GM23338 (cell line): ENCODE results near the gene ANP32E.

ENCODE experiments used
- CREB1 ChIP-seq: fragments of 250-450 bp; sonication (Bioruptor Pico); IDR thresholded peaks from 2 replicates; pipeline ENCODE4 v1.5.0; 2020; ENCODE audit warnings: low read depth, mild to moderate bottlenecking, moderate library complexity
- CTCF ChIP-seq, 2 experiments: fragments of 200-600 bp in 1 of 2; sonication (generic) in 1 of 2; conservative IDR thresholded peaks; 2 replicates each; pipeline versions ENCODE4 v1.5.1 to v1.6.1; 2016 to 2017; ENCODE audit warnings: antibody characterized with exemption in 2 of 2, low read depth in 2 of 2, mild to moderate bottlenecking in 2 of 2, moderate library complexity in 1 of 2
- EZH2 ChIP-seq: fragments of 200-600 bp; sonication (generic); IDR thresholded peaks from one replicate; pipeline ENCODE4 v1.8.0; 2017; ENCODE audit warnings: antibody characterized with exemption, mild to moderate bottlenecking, low read depth; ENCODE audit not compliant: unreplicated experiment
- EZH2phosphoT487 ChIP-seq: fragments of 200-600 bp; sonication (generic); IDR thresholded peaks from one replicate; pipeline ENCODE4 v1.8.1; 2018; ENCODE audit warnings: antibody characterized with exemption; ENCODE audit not compliant: unreplicated experiment
- JUNB ChIP-seq: IDR thresholded peaks from one replicate; pipeline ENCODE4 v1.6.1; 2016; ENCODE audit warnings: antibody characterized with exemption; ENCODE audit not compliant: unreplicated experiment
- NANOG ChIP-seq: IDR thresholded peaks from 2 replicates; pipeline ENCODE4 v1.6.1; 2016; ENCODE audit warnings: antibody characterized with exemption, borderline replicate concordance
- POLR2AphosphoS5 ChIP-seq: IDR thresholded peaks from 2 replicates; pipeline ENCODE4 v1.6.1; 2016; ENCODE audit warnings: antibody characterized with exemption, low read depth
- REST ChIP-seq: IDR thresholded peaks from one replicate; pipeline ENCODE4 v1.6.1; 2018; ENCODE audit warnings: antibody characterized with exemption; ENCODE audit not compliant: unreplicated experiment
- STAT1 ChIP-seq: IDR thresholded peaks from one replicate; pipeline ENCODE4 v1.6.1; 2016; ENCODE audit warnings: antibody characterized with exemption; ENCODE audit not compliant: unreplicated experiment
- ZNF114 ChIP-seq: fragments of 250-450 bp; sonication (Bioruptor Pico); IDR thresholded peaks from 2 replicates; pipeline ENCODE4 v1.5.0; 2020; ENCODE audit warnings: mild to moderate bottlenecking, moderate library complexity
- ZNF331 ChIP-seq: fragments of 250-450 bp; sonication (Bioruptor Pico); IDR thresholded peaks from 2 replicates; pipeline ENCODE4 v1.5.0; 2020; ENCODE audit warnings: low read depth, mild to moderate bottlenecking, moderate library complexity
- TF ChIP-seq, protein P1 (sequence below): IDR thresholded peaks from 2 replicates; pipeline ENCODE4 v1.6.1; 2016; ENCODE audit warnings: antibody characterized with exemption
- TF ChIP-seq, protein P2 (sequence below): fragments of 250-450 bp; sonication (Bioruptor Pico); IDR thresholded peaks from 2 replicates; pipeline ENCODE4 v1.5.0; 2020; ENCODE audit warnings: mild to moderate bottlenecking, moderate library complexity

DNA sequence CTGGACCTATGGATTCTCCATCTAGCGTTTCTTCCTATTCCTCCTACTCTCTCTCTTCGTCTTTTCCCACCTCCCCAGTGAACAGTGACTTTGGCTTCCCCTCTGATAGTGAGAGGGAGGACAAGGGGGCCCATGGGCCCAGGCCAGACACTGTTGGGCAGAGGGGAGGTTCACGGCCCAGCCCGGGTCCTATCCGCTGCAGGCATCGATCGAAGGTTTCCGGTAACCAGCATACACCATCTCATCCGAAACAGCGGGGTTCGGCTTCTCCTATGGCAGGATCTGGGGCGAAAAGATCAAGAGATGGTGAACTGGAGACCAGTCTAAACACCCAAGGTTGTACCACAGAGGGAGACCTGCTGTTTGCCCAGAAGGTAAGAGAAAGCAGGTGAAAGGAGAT is 47.3 kb upstream of the ANP32E start:
- TF ChIP-seq, protein P1, sequence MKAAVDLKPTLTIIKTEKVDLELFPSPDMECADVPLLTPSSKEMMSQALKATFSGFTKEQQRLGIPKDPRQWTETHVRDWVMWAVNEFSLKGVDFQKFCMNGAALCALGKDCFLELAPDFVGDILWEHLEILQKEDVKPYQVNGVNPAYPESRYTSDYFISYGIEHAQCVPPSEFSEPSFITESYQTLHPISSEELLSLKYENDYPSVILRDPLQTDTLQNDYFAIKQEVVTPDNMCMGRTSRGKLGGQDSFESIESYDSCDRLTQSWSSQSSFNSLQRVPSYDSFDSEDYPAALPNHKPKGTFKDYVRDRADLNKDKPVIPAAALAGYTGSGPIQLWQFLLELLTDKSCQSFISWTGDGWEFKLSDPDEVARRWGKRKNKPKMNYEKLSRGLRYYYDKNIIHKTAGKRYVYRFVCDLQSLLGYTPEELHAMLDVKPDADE, result no peak
- TF ChIP-seq REST (no peak), CTCF (conservative IDR thresholded peaks at IDR 0.05; ENCODE audit: low read depth in 2 of 2) (no peak), JUNB (no peak), STAT1 (no peak), POLR2AphosphoS5 (no peak), EZH2phosphoT487 (no peak), EZH2 (no peak), ZNF331 (CRISPR knock-in tag) (no peak), CREB1 (CRISPR knock-in tag) (no peak), NANOG (no peak), ZNF114 (CRISPR knock-in tag) (no peak)
- TF ChIP-seq, protein P2, sequence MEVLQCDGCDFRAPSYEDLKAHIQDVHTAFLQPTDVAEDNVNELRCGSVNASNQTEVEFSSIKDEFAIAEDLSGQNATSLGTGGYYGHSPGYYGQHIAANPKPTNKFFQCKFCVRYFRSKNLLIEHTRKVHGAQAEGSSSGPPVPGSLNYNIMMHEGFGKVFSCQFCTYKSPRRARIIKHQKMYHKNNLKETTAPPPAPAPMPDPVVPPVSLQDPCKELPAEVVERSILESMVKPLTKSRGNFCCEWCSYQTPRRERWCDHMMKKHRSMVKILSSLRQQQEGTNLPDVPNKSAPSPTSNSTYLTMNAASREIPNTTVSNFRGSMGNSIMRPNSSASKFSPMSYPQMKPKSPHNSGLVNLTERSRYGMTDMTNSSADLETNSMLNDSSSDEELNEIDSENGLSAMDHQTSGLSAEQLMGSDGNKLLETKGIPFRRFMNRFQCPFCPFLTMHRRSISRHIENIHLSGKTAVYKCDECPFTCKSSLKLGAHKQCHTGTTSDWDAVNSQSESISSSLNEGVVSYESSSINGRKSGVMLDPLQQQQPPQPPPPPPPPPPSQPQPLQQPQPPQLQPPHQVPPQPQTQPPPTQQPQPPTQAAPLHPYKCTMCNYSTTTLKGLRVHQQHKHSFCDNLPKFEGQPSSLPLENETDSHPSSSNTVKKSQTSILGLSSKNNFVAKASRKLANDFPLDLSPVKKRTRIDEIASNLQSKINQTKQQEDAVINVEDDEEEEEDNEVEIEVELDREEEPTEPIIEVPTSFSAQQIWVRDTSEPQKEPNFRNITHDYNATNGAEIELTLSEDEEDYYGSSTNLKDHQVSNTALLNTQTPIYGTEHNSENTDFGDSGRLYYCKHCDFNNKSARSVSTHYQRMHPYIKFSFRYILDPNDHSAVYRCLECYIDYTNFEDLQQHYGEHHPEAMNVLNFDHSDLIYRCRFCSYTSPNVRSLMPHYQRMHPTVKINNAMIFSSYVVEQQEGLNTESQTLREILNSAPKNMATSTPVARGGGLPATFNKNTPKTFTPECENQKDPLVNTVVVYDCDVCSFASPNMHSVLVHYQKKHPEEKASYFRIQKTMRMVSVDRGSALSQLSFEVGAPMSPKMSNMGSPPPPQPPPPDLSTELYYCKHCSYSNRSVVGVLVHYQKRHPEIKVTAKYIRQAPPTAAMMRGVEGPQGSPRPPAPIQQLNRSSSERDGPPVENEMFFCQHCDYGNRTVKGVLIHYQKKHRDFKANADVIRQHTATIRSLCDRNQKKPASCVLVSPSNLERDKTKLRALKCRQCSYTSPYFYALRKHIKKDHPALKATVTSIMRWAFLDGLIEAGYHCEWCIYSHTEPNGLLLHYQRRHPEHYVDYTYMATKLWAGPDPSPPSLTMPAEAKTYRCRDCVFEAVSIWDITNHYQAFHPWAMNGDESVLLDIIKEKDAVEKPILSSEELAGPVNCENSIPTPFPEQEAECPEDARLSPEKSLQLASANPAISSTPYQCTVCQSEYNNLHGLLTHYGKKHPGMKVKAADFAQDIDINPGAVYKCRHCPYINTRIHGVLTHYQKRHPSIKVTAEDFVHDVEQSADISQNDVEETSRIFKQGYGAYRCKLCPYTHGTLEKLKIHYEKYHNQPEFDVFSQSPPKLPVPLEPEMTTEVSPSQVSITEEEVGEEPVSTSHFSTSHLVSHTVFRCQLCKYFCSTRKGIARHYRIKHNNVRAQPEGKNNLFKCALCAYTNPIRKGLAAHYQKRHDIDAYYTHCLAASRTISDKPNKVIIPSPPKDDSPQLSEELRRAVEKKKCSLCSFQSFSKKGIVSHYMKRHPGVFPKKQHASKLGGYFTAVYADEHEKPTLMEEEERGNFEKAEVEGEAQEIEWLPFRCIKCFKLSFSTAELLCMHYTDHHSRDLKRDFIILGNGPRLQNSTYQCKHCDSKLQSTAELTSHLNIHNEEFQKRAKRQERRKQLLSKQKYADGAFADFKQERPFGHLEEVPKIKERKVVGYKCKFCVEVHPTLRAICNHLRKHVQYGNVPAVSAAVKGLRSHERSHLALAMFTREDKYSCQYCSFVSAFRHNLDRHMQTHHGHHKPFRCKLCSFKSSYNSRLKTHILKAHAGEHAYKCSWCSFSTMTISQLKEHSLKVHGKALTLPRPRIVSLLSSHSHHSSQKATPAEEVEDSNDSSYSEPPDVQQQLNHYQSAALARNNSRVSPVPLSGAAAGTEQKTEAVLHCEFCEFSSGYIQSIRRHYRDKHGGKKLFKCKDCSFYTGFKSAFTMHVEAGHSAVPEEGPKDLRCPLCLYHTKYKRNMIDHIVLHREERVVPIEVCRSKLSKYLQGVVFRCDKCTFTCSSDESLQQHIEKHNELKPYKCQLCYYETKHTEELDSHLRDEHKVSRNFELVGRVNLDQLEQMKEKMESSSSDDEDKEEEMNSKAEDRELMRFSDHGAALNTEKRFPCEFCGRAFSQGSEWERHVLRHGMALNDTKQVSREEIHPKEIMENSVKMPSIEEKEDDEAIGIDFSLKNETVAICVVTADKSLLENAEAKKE (CRISPR knock-in tag), result no peak
